Vagina (tissue), 2 donors: ENCODE measurements around the gene NTM. TPM values are rescaled to one million over a fixed set of nuclear protein-coding genes. Genes with fewer than 3 reads are reported as not detected.

Experiments used
- DNase-seq, 2 donors: peaks; one replicate each; pipeline ENCODE4 v3.0.0-alpha.2; 2017; ENCODE audit errors: extremely low spot score in 2 of 2
- H3K27ac ChIP-seq: fragments of 200-600 bp; sonication (generic); one replicate; pipeline ENCODE4 v1.5.1; 2019
- H3K27me3 ChIP-seq: fragments of 200-600 bp; sonication (generic); one replicate; pipeline ENCODE4 v1.5.1; 2019
- H3K36me3 ChIP-seq, 2 donors: fragments of 200-600 bp; sonication (generic); one replicate each; pipeline ENCODE4 v1.5.1; 2017 to 2019
- H3K4me1 ChIP-seq: fragments of 200-600 bp; sonication (generic); one replicate; pipeline ENCODE4 v1.5.1; 2019
- H3K4me3 ChIP-seq, 2 donors: fragments of 200-600 bp; sonication (generic); 1 replicate in 1 of 2; 2 replicates in 1 of 2; pipeline ENCODE4 v1.5.1; 2016 to 2019
- H3K9me3 ChIP-seq: fragments of 200-600 bp; sonication (generic); one replicate; pipeline ENCODE4 v1.5.1; 2019
- CTCF ChIP-seq, 3 experiments: fragments of 450-650 bp in 2 of 3; fragments of 200-600 bp in 1 of 3; sonication (generic) in 1 of 3; IDR thresholded peaks; one replicate each; pipeline ENCODE4 v1.5.1; 2017 to 2019; ENCODE audit warnings: antibody characterized with exemption in 3 of 3, mild to moderate bottlenecking in 2 of 3, moderate library complexity in 2 of 3
- POLR2A ChIP-seq, 2 donors: fragments of 450-650 bp; IDR thresholded peaks; one replicate each; pipeline ENCODE4 v1.6.1; 2017; ENCODE audit warnings: antibody characterized with exemption in 2 of 2, mild to moderate bottlenecking in 2 of 2, moderate library complexity in 2 of 2
- POLR2AphosphoS5 ChIP-seq, 2 donors: sonication (generic); formaldehyde crosslinking; IDR thresholded peaks; one replicate each; pipeline ENCODE4 v1.9.0; 2017; ENCODE audit warnings: antibody characterized with exemption in 2 of 2, mild to moderate bottlenecking in 2 of 2, low read depth in 1 of 2; ENCODE audit not compliant: insufficient read depth in 1 of 2
- intact Hi-C: fragments of 100-400 bp; cut with DNase I; formaldehyde crosslinking; loops from one replicate; pipeline ENCODE4 v1.15.1; 2023
- total RNA-seq: library from RNA; depleted of rRNA; stranded (reverse); fragments of >200 nt; gene quantifications from one replicate; pipeline ENCODE4 v1.2.3, GENCODE V29; 2016

The NTM gene
- total RNA-seq, 1 donor from 2014 or later, result 4.2 TPM

DNA sequence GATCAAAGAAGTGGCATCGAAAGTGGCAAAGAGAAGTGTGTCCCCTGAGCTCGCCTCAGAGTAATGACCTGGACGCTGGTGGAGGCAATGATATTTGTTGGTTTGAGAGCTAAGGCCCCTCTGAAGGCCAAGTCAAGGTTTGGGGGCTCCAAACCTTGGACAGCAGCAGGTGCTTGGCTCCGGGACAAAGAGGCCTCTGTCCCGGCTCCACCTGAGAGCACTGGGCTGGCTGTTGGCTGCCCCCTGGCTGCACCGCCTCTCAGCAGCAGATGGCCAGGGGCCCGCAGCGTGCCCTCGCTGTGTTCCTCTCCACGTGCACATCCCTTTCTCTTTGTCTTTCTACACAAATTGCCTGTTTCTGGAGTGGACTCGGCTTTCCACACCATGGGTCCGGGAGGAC, 301.3 kb downstream of the NTM start:
- H3K27me3 ChIP-seq, result no peaks in the 10 kb centered on the region
- no peak for TF ChIP-seq POLR2AphosphoS5 (IDR thresholded peaks at IDR 0.05; ENCODE audit: insufficient read depth in 1 of 2, low read depth in 1 of 2)
- no peak for TF ChIP-seq POLR2A (IDR thresholded peaks at IDR 0.05)
- no peak for TF ChIP-seq CTCF (IDR thresholded peaks at IDR 0.05)
- H3K4me1 ChIP-seq, result no peaks in the 10 kb centered on the region
- H3K4me3 ChIP-seq, result no peak overlapping the region
- DNase-seq, result no peak
- H3K36me3 ChIP-seq, result no peaks in the 10 kb centered on the region
- intact Hi-C loops, result no loop called here
- no peaks in the 10 kb centered on the region for H3K9me3 ChIP-seq
- no peak overlapping the region for H3K27ac ChIP-seq

- Histone ChIP-seq H3K27me3 (no peaks in the 10 kb centered on the region), H3K9me3 (no peaks in the 10 kb centered on the region), H3K36me3 (no peaks in the 10 kb centered on the region), H3K4me3 (no peak overlapping the region), H3K27ac (no peak overlapping the region), H3K4me1 (no peaks in the 10 kb centered on the region)
- DNase-seq, result no peak
- TF ChIP-seq CTCF (IDR thresholded peaks at IDR 0.05) (no peak), POLR2A (IDR thresholded peaks at IDR 0.05) (no peak), POLR2AphosphoS5 (IDR thresholded peaks at IDR 0.05; ENCODE audit: insufficient read depth in 1 of 2, low read depth in 1 of 2) (no peak)
- intact Hi-C loops, result no loop called here
These were observed 301.8 kb downstream of the NTM start for GRCh38 chr11:131672191-131672590.

GRCh38 chr11:131674051-131674755, 303.8 kb downstream of the NTM start:
- H3K27me3 ChIP-seq, result no peaks in the 10 kb centered on the region
- no peaks in the 10 kb centered on the region for H3K36me3 ChIP-seq
- intact Hi-C loops, result no loop called here
- H3K4me1 ChIP-seq, result no peaks in the 10 kb centered on the region
- DNase-seq, result no peak
- H3K27ac ChIP-seq, result no peak overlapping the region
- no peak overlapping the region for H3K4me3 ChIP-seq
- no peaks in the 10 kb centered on the region for H3K9me3 ChIP-seq
- TF ChIP-seq CTCF (IDR thresholded peaks at IDR 0.05), result peak; percentile 70 to 88 (median 76)
- no peak for TF ChIP-seq POLR2AphosphoS5 (IDR thresholded peaks at IDR 0.05; ENCODE audit: insufficient read depth in 1 of 2, low read depth in 1 of 2)
- TF ChIP-seq POLR2A (IDR thresholded peaks at IDR 0.05), result no peak

DNA sequence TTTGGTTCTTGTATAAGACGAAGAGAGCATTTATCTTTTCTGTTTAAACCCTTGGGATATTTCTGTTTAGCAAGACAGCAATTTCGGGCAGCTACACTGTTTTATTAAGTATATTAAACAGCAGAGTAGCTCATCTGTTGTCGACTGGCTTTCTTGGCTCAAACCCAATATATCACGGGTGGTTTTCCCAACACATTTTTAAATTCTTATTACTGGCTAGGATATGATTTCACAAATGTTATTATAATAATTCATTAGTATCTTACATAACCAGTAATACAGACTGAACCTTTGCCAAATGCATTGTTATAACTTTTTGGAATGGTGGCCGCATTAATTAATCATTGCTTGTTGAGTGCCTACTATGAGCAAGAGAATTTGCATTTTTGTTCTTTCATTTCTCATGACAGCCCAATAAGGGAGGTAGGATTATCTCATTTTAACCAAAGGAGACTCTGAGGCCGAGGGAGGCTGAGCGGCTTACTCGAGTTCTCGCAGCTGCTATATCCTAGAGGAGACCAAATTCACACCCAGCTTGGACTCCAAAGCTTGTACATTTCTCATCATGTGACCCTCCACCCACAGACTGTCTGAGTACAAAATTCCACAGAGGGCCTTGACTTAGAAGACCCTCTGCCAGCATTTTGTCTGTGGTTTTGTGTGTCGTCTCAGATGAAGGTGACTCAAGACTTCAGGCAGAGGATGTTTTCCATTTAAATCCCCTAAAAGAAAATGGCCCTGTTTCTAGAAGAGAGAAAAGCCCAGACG, 304.9 kb downstream of the NTM start:
- Histone ChIP-seq H3K4me1 (no peaks in the 10 kb centered on the region), H3K27ac (no peak overlapping the region), H3K27me3 (no peaks in the 10 kb centered on the region), H3K36me3 (no peaks in the 10 kb centered on the region), H3K9me3 (no peaks in the 10 kb centered on the region), H3K4me3 (no peak overlapping the region)
- intact Hi-C loops, result no loop called here
- TF ChIP-seq CTCF (IDR thresholded peaks at IDR 0.05) (no peak), POLR2A (IDR thresholded peaks at IDR 0.05) (no peak), POLR2AphosphoS5 (IDR thresholded peaks at IDR 0.05; ENCODE audit: insufficient read depth in 1 of 2, low read depth in 1 of 2) (no peak)
- DNase-seq, result no peak
